ENCODE data around the gene FCGR2B. TPM values are rescaled to one million over a fixed set of nuclear protein-coding genes. Genes with fewer than 3 reads are reported as not detected.

FCGR2B gene
- polyA plus RNA-seq, 1 of the 3 experiments (the other 2 are of a cell fraction) = 0.05 TPM

- no peak overlapping the region for H3K4me2 ChIP-seq
- H3K4me1 ChIP-seq (ENCODE audit: control insufficient read depth in 1 of 2, insufficient read depth in 2 of 2, low read depth in 1 of 2, low read length in 1 of 2) = peaks cover 0 to 11% of the 10 kb centered on the region in 2 experiments; a peak in 1 of 4 replicates
- no peaks in the 10 kb centered on the region for H3K36me3 ChIP-seq (replicated peaks in 1 of 2; ENCODE audit: control insufficient read depth in 1 of 2, insufficient read depth in 2 of 2, low read length in 1 of 2)
- no peak overlapping the region for H2AFZ ChIP-seq (ENCODE audit: low read depth)
- H3K9me2 ChIP-seq = no peaks in the 10 kb centered on the region
- no peak overlapping the region for H3K4me3 ChIP-seq (ENCODE audit: low read depth in 2 of 2, low read length in 1 of 2)
- DNase-seq = no peak
- H3K9ac ChIP-seq = no peak overlapping the region
- TF ChIP-seq YY1 (IDR thresholded peaks at IDR 0.05; ENCODE audit: low read depth) = no peak
- TF ChIP-seq FOSL2 (IDR thresholded peaks at IDR 0.05; ENCODE audit: borderline replicate concordance, low read depth) = no peak
- no peak for TF ChIP-seq CTCF (IDR thresholded peaks at IDR 0.05)
- TF ChIP-seq EP300 (IDR thresholded peaks at IDR 0.05; ENCODE audit: borderline replicate concordance in 1 of 2, low read depth in 1 of 2, low read length in 1 of 2) = no peak
- no peak for TF ChIP-seq TEAD4 (IDR thresholded peaks at IDR 0.05; ENCODE audit: borderline replicate concordance, insufficient read depth)
- no peak for TF ChIP-seq REST (IDR thresholded peaks at IDR 0.05; ENCODE audit: low read depth, low read length)
- no peak for TF ChIP-seq RAD21 (IDR thresholded peaks at IDR 0.05; ENCODE audit: low read length)
- TF ChIP-seq ELF1 (IDR thresholded peaks at IDR 0.05) = no peak
- no peak for TF ChIP-seq RFX5 (IDR thresholded peaks at IDR 0.05; ENCODE audit: low read length)
- no peak for TF ChIP-seq TCF12 (IDR thresholded peaks at IDR 0.05)
- TF ChIP-seq GATA2 (CRISPR knock-in tag; IDR thresholded peaks at IDR 0.05) = no peak
- no peak for TF ChIP-seq MXI1 (IDR thresholded peaks at IDR 0.05; ENCODE audit: low read depth, low read length)
- TF ChIP-seq MEF2A (IDR thresholded peaks at IDR 0.05; ENCODE audit: borderline replicate concordance, low read depth) = no peak
- H3K27me3 ChIP-seq (ENCODE audit: insufficient read depth) = no peaks in the 10 kb centered on the region
- 62% methylated on average over 1 of the region's 1 CpG for WGBS (ENCODE audit: low lambda C conversion rate)
- ChIA-PET POLR2A (no interaction called here), CTCF (no interaction called here)
- H4K20me1 ChIP-seq (ENCODE audit: insufficient read depth) = no peaks in the 10 kb centered on the region
- peaks cover 10% of the 10 kb centered on the region for H3F3A ChIP-seq (replicated peaks; ENCODE audit: insufficient read depth)
- H3K9me3 ChIP-seq = no peaks in the 10 kb centered on the region
- H3K79me2 ChIP-seq (ENCODE audit: insufficient read depth) = no peaks in the 10 kb centered on the region
- no peak overlapping the region for H3K27ac ChIP-seq (ENCODE audit: low read depth in 2 of 2, low read length in 1 of 2)
Observed at GRCh38 chr1:161719325-161719611, 56.3 kb downstream of the FCGR2B start.

- no peak overlapping the region for H3K4me3 ChIP-seq (ENCODE audit: low read depth in 2 of 2, low read length in 1 of 2)
- no peaks in the 10 kb centered on the region for H3K9me3 ChIP-seq
- H3K36me3 ChIP-seq (replicated peaks in 1 of 2; ENCODE audit: control insufficient read depth in 1 of 2, insufficient read depth in 2 of 2, low read length in 1 of 2) = no peaks in the 10 kb centered on the region
- H3K27me3 ChIP-seq (ENCODE audit: insufficient read depth) = no peaks in the 10 kb centered on the region
- H3K9ac ChIP-seq = no peak overlapping the region
- H3K4me2 ChIP-seq = no peak overlapping the region
- H3K9me2 ChIP-seq = no peaks in the 10 kb centered on the region
- H2AFZ ChIP-seq (ENCODE audit: low read depth) = no peak overlapping the region
- H3K27ac ChIP-seq (ENCODE audit: low read depth in 2 of 2, low read length in 1 of 2) = no peak overlapping the region
- POLR2A ChIA-PET = no interaction called here
- CTCF ChIA-PET = no interaction called here
- no peak for DNase-seq
- H4K20me1 ChIP-seq (ENCODE audit: insufficient read depth) = no peaks in the 10 kb centered on the region
- peaks cover 13% of the 10 kb centered on the region for H3F3A ChIP-seq (replicated peaks; ENCODE audit: insufficient read depth)
- 71% methylated on average over 1 of the region's 1 CpG for WGBS (ENCODE audit: low lambda C conversion rate)
- TF ChIP-seq RFX5 (IDR thresholded peaks at IDR 0.05; ENCODE audit: low read length) (no peak), TAF1 (IDR thresholded peaks at IDR 0.05; ENCODE audit: borderline replicate concordance, low read depth, low read length) (no peak), RCOR1 (IDR thresholded peaks at IDR 0.05; ENCODE audit: low read length) (no peak), RAD21 (IDR thresholded peaks at IDR 0.05; ENCODE audit: low read length) (no peak)
- H3K79me2 ChIP-seq (ENCODE audit: insufficient read depth) = no peaks in the 10 kb centered on the region
- H3K4me1 ChIP-seq (ENCODE audit: control insufficient read depth in 1 of 2, insufficient read depth in 2 of 2, low read depth in 1 of 2, low read length in 1 of 2) = peaks cover 0 to 11% of the 10 kb centered on the region in 2 experiments; a peak in 1 of 4 replicates
Observed at GRCh38 chr1:161720422-161720821, 57.5 kb downstream of the FCGR2B start.

Measured in SK-N-SH (cell line).